H1 (cell line): Measurements from ENCODE around the gene NR1H3.

ENCODE experiments used
- KDM5A ChIP-seq: fragments of 200-600 bp; IDR thresholded peaks from 2 replicates; pipeline ENCODE4 v1.7.1; 2012; ENCODE audit warnings: mild to moderate bottlenecking, low read length, inconsistent platforms, mixed read lengths
- MAFK ChIP-seq: IDR thresholded peaks from 2 replicates; pipeline ENCODE4 v1.6.1; 2012; ENCODE audit warnings: low read depth, mild to moderate bottlenecking, improper control_type of control experiment, low read length
- PHF8 ChIP-seq: fragments of 200-600 bp; sonication (generic); conservative IDR thresholded peaks from 2 replicates; pipeline ENCODE4 v1.7.1; 2012; ENCODE audit warnings: low read depth, mild to moderate bottlenecking, inconsistent platforms, low read length, moderate library complexity
- RFX5 ChIP-seq: IDR thresholded peaks from 2 replicates; pipeline ENCODE4 v1.6.1; 2011; ENCODE audit warnings: low read depth, low read length, improper control_type of control experiment, borderline replicate concordance
- SAP30 ChIP-seq: fragments of 300-600 bp; sonication (generic); IDR thresholded peaks from 2 replicates; pipeline ENCODE4 v1.7.1; 2012; ENCODE audit warnings: low read length, moderate library complexity, mild to moderate bottlenecking, inconsistent platforms; ENCODE audit not compliant: insufficient read depth, insufficient replicate concordance
- SIN3A ChIP-seq, 2 experiments: IDR thresholded peaks in 1 of 2; conservative IDR thresholded peaks in 1 of 2; 2 replicates each; pipeline ENCODE4 v1.6.1; 2011 to 2012; ENCODE audit warnings: low read length in 2 of 2, improper control_type of control experiment in 1 of 2, low read depth in 1 of 2, mild to moderate bottlenecking in 1 of 2
- SP2 ChIP-seq: IDR thresholded peaks from 2 replicates; pipeline ENCODE4 v1.6.1; 2012; ENCODE audit warnings: mild to moderate bottlenecking, low read length, inconsistent platforms
- TF ChIP-seq, protein P1 (sequence below), 3 experiments: IDR thresholded peaks; 1 replicate in 2 of 3; 2 replicates in 1 of 3; pipeline versions ENCODE4 v1.5.1 to v1.6.1; 2011; ENCODE audit warnings: low read length in 3 of 3, mild to moderate bottlenecking in 3 of 3, inconsistent platforms in 2 of 3, low read depth in 1 of 3, moderate library complexity in 1 of 3; ENCODE audit not compliant: insufficient read depth in 1 of 3; ENCODE audit errors: control extremely low read depth in 1 of 3
- TF ChIP-seq, protein P2 (sequence below): fragments of 300-600 bp; sonication (generic); IDR thresholded peaks from 2 replicates; pipeline ENCODE4 v1.7.1; 2012; ENCODE audit warnings: low read length, moderate library complexity, mild to moderate bottlenecking, inconsistent platforms; ENCODE audit not compliant: insufficient replicate concordance

DNA sequence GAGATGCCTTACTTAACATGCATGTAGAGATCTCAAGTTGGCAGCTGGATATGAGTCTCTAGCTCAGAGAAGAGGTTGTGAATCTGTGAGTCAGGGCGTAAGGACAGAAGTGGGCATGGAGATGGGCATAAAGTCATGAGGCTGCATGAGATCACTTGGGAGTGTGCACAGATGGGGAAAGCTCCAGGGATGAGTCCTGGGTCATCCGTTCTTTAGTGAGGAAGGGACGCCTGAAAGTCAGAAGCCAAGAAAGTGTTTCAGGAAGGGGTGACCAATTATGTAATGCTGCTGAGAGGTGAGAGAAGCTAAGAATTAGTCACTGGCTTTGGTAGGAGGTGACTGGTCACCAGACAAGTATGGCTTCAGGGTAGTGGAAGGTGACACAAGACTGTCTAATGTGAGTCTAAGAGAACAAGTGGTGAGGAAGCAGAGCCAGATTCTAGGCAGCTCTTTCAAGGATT lies 15.9 kb upstream of the NR1H3 start:
- no peak for TF ChIP-seq SIN3A (conservative IDR thresholded peaks at IDR 0.05 in 1 of 2, IDR thresholded peaks at IDR 0.05 in 1 of 2; ENCODE audit: low read depth in 1 of 2, low read length in 2 of 2)
- TF ChIP-seq RFX5, result no peak
- no peak for TF ChIP-seq KDM5A
- TF ChIP-seq SP2, result no peak
- no peak for TF ChIP-seq MAFK
- TF ChIP-seq, protein P1, sequence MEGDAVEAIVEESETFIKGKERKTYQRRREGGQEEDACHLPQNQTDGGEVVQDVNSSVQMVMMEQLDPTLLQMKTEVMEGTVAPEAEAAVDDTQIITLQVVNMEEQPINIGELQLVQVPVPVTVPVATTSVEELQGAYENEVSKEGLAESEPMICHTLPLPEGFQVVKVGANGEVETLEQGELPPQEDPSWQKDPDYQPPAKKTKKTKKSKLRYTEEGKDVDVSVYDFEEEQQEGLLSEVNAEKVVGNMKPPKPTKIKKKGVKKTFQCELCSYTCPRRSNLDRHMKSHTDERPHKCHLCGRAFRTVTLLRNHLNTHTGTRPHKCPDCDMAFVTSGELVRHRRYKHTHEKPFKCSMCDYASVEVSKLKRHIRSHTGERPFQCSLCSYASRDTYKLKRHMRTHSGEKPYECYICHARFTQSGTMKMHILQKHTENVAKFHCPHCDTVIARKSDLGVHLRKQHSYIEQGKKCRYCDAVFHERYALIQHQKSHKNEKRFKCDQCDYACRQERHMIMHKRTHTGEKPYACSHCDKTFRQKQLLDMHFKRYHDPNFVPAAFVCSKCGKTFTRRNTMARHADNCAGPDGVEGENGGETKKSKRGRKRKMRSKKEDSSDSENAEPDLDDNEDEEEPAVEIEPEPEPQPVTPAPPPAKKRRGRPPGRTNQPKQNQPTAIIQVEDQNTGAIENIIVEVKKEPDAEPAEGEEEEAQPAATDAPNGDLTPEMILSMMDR (IDR thresholded peaks at IDR 0.05; ENCODE audit: control extremely low read depth in 1 of 3, insufficient read depth in 1 of 3, low read depth in 1 of 3, low read length in 3 of 3), result no peak
- TF ChIP-seq, protein P2, sequence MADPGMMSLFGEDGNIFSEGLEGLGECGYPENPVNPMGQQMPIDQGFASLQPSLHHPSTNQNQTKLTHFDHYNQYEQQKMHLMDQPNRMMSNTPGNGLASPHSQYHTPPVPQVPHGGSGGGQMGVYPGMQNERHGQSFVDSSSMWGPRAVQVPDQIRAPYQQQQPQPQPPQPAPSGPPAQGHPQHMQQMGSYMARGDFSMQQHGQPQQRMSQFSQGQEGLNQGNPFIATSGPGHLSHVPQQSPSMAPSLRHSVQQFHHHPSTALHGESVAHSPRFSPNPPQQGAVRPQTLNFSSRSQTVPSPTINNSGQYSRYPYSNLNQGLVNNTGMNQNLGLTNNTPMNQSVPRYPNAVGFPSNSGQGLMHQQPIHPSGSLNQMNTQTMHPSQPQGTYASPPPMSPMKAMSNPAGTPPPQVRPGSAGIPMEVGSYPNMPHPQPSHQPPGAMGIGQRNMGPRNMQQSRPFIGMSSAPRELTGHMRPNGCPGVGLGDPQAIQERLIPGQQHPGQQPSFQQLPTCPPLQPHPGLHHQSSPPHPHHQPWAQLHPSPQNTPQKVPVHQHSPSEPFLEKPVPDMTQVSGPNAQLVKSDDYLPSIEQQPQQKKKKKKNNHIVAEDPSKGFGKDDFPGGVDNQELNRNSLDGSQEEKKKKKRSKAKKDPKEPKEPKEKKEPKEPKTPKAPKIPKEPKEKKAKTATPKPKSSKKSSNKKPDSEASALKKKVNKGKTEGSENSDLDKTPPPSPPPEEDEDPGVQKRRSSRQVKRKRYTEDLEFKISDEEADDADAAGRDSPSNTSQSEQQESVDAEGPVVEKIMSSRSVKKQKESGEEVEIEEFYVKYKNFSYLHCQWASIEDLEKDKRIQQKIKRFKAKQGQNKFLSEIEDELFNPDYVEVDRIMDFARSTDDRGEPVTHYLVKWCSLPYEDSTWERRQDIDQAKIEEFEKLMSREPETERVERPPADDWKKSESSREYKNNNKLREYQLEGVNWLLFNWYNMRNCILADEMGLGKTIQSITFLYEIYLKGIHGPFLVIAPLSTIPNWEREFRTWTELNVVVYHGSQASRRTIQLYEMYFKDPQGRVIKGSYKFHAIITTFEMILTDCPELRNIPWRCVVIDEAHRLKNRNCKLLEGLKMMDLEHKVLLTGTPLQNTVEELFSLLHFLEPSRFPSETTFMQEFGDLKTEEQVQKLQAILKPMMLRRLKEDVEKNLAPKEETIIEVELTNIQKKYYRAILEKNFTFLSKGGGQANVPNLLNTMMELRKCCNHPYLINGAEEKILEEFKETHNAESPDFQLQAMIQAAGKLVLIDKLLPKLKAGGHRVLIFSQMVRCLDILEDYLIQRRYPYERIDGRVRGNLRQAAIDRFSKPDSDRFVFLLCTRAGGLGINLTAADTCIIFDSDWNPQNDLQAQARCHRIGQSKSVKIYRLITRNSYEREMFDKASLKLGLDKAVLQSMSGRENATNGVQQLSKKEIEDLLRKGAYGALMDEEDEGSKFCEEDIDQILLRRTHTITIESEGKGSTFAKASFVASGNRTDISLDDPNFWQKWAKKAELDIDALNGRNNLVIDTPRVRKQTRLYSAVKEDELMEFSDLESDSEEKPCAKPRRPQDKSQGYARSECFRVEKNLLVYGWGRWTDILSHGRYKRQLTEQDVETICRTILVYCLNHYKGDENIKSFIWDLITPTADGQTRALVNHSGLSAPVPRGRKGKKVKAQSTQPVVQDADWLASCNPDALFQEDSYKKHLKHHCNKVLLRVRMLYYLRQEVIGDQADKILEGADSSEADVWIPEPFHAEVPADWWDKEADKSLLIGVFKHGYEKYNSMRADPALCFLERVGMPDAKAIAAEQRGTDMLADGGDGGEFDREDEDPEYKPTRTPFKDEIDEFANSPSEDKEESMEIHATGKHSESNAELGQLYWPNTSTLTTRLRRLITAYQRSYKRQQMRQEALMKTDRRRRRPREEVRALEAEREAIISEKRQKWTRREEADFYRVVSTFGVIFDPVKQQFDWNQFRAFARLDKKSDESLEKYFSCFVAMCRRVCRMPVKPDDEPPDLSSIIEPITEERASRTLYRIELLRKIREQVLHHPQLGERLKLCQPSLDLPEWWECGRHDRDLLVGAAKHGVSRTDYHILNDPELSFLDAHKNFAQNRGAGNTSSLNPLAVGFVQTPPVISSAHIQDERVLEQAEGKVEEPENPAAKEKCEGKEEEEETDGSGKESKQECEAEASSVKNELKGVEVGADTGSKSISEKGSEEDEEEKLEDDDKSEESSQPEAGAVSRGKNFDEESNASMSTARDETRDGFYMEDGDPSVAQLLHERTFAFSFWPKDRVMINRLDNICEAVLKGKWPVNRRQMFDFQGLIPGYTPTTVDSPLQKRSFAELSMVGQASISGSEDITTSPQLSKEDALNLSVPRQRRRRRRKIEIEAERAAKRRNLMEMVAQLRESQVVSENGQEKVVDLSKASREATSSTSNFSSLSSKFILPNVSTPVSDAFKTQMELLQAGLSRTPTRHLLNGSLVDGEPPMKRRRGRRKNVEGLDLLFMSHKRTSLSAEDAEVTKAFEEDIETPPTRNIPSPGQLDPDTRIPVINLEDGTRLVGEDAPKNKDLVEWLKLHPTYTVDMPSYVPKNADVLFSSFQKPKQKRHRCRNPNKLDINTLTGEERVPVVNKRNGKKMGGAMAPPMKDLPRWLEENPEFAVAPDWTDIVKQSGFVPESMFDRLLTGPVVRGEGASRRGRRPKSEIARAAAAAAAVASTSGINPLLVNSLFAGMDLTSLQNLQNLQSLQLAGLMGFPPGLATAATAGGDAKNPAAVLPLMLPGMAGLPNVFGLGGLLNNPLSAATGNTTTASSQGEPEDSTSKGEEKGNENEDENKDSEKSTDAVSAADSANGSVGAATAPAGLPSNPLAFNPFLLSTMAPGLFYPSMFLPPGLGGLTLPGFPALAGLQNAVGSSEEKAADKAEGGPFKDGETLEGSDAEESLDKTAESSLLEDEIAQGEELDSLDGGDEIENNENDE, result no peak
- no peak for TF ChIP-seq SAP30
- TF ChIP-seq PHF8, result no peak
